GM18858 (cell line): ENCODE measurements around the gene C6orf62.
"Not testable (repeated sequence)": the region's sequence is repeated elsewhere in the genome, so short reads cannot be mapped to it uniquely, and the experiment has no call there.

ENCODE experiments used
- ATAC-seq: cut with Tn5 transposase; IDR thresholded peaks from one replicate; pipeline ENCODE4 v1.9.1; 2021; ENCODE audit not compliant: unreplicated experiment

Gene C6orf62

DNA sequence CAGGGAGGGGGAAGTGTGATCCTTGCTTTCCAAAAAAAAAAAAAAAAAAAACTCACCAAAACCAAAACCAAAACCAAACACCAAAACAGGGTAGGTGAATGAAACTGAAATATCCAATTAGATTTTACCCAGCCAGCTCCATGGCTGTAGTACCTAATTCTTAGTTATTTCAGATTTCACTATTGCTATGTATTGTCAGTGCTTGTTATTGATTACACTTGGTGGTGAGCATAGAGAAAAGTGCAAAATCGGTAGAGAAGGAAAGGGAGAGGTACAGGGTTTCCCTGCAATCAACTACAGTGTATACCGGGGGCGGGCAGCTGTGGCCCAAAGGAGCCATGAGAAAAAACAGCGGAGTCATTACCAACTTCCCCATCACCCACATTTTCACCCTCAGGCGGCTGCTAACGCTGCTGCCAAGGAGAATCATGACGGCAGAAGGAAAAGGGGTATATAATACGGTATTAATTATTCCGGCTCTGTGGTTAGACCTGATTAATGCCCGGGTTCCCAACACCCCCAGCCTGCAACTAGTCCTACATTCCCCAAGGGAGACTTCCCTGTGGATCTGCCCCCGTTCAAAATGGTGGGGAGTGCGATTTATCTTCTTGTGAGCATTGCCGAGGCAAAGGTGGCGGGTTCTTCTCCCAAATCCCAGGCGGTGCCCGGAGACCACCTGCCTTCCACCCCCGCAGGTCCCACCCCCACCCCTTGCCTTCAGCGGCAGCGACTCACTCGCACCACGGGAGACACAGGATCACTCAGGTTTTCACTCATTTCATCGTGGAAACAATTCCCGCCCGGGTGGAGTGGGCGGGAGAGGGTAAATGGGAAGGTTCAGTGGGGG lies at the start of gene C6orf62:
TSS of gene C6orf62 (minus strand) at position 30 of the 847 bp plus-strand sequence. CDS start 486 bp downstream, outside the sequence.
- ATAC-seq, result no peak

GRCh38 chr6:24768361-24768760 lies 49.4 kb upstream of the C6orf62 start:
- ATAC-seq, result no peak

DNA sequence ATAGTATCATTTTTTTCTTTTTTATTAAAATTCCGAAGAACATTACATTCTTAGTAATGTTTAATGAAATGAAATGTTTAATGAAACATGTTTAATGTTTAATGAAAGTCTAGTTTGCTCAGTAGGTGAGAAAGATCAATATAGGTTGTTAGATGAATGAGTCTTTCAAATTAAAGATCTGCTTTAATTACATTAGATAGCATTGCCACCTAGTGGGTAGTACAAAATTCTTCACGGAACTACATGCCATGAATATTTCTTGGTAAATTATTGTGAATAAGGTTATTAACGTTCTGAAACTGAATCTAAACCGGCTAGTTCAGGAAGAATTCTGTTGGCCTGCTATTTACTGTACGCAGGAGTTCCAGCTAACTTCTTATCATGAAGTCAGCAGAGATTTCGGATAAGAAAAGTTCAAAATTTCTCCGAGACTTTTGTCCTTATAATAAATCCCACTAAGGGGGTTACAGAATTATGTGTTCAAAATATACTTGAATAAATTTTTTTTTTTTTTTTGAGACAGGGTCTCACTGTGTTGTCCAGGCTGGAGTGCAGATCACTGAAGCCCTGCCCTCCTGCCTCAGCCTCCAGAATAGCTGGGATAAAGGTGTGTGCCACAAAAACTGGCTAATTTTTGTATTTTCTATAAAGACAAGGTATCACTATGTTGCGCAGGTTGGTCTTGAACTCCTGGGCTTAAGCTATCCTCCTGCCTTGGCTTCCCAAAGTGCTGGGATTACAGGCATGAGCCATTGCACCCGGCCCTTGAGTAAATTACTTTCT lies 47.9 kb upstream of the C6orf62 start:
- no peak for ATAC-seq

- not testable (repeated sequence) for ATAC-seq
These were observed 47.0 kb upstream of the C6orf62 start for GRCh38 chr6:24765968-24766367.

DNA sequence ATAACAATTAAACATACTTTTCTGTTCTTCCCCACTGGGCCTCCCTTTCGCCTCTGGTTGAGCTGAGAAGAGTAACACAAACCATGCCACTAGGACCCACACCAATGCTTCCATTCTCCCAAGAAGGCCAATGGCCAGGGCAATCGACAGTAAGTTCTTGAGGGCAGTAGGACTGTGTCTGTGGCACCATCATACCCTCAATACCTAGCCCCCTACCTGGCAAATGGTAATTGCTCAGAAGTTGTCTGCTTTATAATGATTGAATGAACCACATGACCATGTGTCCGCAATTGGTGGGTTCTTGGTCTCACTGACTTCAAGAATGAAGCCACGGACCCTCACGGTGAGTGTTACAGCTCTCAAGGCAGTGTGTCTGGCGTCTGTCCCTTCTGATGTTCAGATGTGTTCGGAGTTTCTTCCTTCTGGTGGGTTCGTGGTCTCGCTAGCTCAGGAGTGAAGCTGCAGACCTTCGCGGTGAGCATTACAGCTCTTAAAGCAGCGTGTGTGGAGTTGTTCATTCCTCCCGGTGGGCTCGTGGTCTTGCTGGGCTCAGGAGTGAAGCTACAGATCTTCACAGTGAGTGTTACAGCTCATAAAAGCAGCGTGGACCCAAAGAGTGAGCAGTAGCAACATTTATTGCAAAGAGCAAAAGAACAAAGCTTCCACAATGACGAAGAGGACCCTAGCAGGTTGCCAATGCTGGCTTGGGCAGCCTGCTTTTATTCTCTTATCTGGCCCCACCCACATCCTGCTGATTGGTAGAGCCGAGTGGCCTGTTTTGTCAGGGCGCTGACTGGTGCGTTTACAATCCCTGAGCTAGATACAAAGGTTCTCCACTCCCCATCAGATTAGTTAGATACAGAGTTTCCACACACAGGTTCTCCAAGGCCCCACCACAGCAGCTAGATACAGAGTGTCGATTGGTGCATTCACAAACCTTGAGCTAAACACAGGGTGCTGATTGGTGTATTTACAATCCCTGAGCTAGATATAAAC lies 46.2 kb upstream of the C6orf62 start:
- not testable (repeated sequence) for ATAC-seq

GRCh38 chr6:24763578-24763977 lies 44.6 kb upstream of the C6orf62 start:
- no peak for ATAC-seq

DNA sequence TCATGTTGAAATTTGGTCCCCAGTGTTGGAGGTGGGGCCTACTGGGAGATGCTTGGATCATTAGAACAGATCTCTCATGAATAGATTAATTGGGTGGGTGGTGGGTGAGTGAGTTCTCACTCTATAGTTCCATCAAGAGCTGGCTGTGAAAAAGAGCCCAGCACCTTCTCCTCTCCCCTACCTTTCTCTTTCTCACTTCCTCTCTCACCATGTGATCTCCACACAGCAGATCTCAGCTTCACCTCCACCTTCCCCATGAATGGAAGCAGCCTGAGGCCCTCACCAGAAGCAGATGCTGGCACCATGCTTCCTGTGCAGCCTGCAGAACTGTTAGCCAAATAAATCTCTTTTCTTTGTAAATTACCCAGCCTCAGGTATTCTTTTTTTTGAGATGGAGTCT lies 42.9 kb upstream of the C6orf62 start:
- no peak for ATAC-seq

- ATAC-seq, result no peak
These were observed 42.4 kb upstream of the C6orf62 start for GRCh38 chr6:24761193-24761835.

DNA sequence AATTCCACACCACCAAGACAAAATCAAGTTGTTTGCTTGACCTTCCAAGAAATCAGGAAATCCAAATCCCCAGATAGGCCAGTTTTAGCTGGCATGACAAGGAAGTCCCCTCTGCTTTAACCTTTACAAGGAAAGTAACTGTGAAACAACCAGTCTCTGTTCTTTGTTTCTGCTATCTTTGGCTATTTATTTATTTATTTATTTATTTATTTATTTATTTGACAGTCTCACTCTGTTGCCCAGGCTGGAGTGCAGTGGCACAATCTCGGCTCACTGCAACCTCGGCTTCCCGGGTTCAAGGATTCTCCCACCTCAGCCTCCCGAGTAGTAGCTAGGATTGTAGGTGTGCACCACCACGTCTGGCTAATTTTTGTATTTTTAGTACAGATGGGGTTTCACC lies 41.3 kb upstream of the C6orf62 start:
- no peak for ATAC-seq

DNA sequence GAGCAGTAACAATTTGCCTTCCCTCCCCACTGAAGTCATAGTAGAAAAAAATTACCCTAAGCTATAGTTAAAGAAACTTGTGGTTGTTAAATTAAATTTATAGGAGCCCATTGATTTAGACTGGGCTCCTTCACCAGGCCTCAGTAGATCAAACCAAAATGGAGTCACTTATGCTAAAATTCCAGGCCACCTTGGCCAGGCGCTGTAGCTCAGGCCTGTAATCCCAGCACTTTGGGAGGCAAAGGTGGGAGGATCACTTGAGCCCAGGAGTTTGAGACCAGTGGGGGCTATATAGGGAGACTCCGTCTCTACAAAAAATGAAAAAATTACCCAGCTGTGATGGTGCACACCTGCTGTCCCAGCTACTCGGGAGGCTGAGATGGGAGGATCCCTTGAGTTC lies 40.8 kb upstream of the C6orf62 start:
- no peak for ATAC-seq

- ATAC-seq, result no peak
These were observed 38.7 kb upstream of the C6orf62 start for GRCh38 chr6:24757611-24758010.

DNA sequence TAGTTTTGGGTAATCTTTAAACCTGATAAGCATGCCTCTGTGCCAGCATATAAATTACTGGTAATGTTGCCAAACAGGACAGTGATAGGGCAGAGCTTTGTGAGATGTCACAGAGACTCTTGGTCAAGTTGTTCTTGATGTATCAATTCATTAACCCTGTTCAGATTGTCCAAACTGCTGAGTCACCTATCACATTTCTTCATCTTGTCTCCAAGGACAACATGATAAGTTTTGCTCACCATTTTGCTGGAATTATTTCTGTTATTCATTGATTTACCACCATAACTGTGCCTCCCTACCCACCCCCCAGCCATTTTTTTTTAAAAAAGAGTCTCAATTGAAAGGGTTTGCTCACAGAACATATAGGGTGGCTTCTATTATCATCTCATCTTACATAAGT lies 36.3 kb upstream of the C6orf62 start:
- ATAC-seq, result no peak

GRCh38 chr6:24754378-24754777 lies 35.4 kb upstream of the C6orf62 start:
- not testable (repeated sequence) for ATAC-seq

DNA sequence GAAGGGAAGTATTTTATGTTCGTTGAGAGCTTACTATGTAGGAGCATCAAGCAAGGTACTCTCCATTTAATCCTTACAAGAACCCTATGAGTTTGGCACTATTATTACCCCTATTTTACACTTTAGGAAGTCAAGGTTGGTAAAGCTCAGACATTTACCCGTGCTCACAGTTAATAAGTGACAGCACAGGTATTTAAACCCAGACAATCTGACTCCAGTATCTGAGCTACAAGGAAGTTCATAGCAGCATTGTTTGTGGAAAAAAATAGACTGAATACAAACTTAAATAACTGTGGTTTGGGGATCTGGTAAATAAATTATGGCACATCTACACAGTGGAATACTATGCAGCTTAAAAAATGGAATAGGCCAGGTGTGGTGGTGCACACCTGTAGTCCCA lies 34.6 kb upstream of the C6orf62 start:
- ATAC-seq, result no peak

GRCh38 chr6:24752917-24753492 lies 34.1 kb upstream of the C6orf62 start:
- ATAC-seq, result no peak

DNA sequence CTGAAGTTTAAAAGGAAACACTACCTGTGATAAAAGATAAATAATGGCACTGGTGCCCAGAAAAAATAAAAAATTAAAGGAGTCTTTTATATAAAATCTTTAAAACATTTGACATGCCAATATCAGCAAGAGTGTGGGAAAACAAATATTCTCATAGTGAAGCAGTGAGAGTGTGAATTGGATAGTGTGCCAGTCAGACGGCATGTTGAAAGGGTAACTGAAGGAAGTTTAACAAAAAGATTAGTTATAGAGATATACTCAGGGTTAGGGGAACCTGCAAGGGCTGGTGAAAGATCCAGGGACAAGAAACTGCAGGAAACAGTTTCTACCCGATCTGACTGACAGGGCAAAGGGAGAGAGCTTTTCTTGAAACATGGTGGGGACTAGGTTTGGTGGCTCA lies 33.5 kb upstream of the C6orf62 start:
- no peak for ATAC-seq

- not testable (repeated sequence) for ATAC-seq
These were observed 31.9 kb upstream of the C6orf62 start for GRCh38 chr6:24750878-24751277.

DNA sequence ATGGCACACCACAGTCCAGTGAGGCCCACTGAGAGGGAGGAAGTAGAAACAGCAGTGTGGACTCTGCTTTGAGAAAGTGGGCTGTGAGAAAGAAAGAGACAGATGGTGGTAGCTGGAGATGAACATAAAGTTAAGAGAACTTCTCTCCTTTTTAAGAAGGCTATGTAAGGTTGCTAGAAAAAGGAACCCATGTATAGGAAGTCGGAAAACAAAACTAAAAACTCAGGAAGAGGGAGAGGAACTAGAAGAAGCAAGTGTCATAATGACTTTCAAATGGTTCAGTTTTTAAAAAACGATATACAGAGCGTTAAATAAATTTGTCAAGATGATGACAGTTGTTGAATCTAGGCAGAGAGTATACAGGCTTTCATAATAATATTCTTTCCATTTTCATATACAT lies 30.3 kb upstream of the C6orf62 start:
- no peak for ATAC-seq

- ATAC-seq, result no peak
These were observed 26.0 kb upstream of the C6orf62 start for GRCh38 chr6:24744911-24745310.

DNA sequence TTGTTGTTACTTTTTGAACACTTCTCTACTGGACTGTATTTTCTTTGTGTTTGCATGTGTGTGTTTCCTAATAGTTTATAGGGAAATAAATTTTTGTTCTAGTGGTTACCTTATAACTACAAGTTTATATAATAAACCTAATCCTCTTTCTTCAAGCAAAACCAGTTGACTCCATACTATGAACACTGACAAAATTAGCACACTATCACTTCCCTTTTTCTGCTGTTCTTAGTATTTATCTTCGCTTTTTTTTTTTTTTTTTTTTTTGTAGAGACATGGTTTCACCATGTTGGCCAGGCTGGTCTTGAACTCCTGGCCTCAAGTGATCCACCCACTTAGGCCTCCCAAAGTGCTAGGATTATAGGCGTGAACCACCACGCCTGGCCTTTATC lies 25.0 kb upstream of the C6orf62 start:
- peak; percentile 38 for ATAC-seq
